Mesendoderm (in vitro differentiated cells): ENCODE results near the gene GULP1.
A peak's percentile ranks its signal among the peaks of the same experiment; 100 is the strongest.

ENCODE experiments used
- DNase-seq: peaks from one replicate; pipeline ENCODE4 v3.0.0; 2013
- H2AK5ac ChIP-seq: 2 replicates; pipeline ENCODE4 v1.6.1; 2013; ENCODE audit warnings: low read length, inconsistent platforms
- H2BK120ac ChIP-seq: 2 replicates; pipeline ENCODE4 v1.6.1; 2013; ENCODE audit warnings: low read depth, mild to moderate bottlenecking, low read length, moderate library complexity, mixed read lengths
- H2BK15ac ChIP-seq: replicated peaks from 2 replicates; pipeline ENCODE4 v1.6.1; 2013; ENCODE audit warnings: low read depth, mild to moderate bottlenecking, moderate library complexity
- H2BK5ac ChIP-seq: 2 replicates; pipeline ENCODE4 v1.6.1; 2013; ENCODE audit warnings: low read length, inconsistent platforms
- H3K18ac ChIP-seq: 2 replicates; pipeline ENCODE4 v1.6.1; 2013; ENCODE audit warnings: mild to moderate bottlenecking, low read length, mixed read lengths
- H3K23ac ChIP-seq: one replicate; pipeline ENCODE4 v1.6.1; 2013; ENCODE audit warnings: low read length
- H3K27ac ChIP-seq: 2 replicates; pipeline ENCODE4 v1.5.1; 2013; ENCODE audit warnings: low read depth, mild to moderate bottlenecking, inconsistent platforms, low read length, moderate library complexity
- H3K27me3 ChIP-seq: 2 replicates; pipeline ENCODE4 v1.6.1; 2013; ENCODE audit warnings: low read length, control low read depth, mild to moderate bottlenecking, inconsistent platforms; ENCODE audit not compliant: insufficient read depth, poor library complexity
- H3K36me3 ChIP-seq: 2 replicates; pipeline ENCODE4 v1.6.1; 2013; ENCODE audit warnings: low read length, inconsistent platforms; ENCODE audit not compliant: control insufficient read depth, insufficient read depth
- H3K4ac ChIP-seq: one replicate; pipeline ENCODE4 v1.6.1; 2013; ENCODE audit warnings: low read depth, mild to moderate bottlenecking, low read length, moderate library complexity
- H3K4me1 ChIP-seq: 2 replicates; pipeline ENCODE4 v1.6.1; 2013; ENCODE audit warnings: low read depth, low read length, inconsistent platforms; ENCODE audit not compliant: control insufficient read depth
- H3K4me2 ChIP-seq: 2 replicates; pipeline ENCODE4 v1.6.1; 2013; ENCODE audit warnings: low read length
- H3K4me3 ChIP-seq: 2 replicates; pipeline ENCODE4 v1.5.1; 2013; ENCODE audit warnings: mild to moderate bottlenecking, low read length
- H3K56ac ChIP-seq: one replicate; pipeline ENCODE4 v1.6.1; 2013; ENCODE audit warnings: low read length
- H3K79me1 ChIP-seq: 2 replicates; pipeline ENCODE4 v1.6.1; 2013; ENCODE audit warnings: low read length, inconsistent platforms
- H3K79me2 ChIP-seq: 2 replicates; pipeline ENCODE4 v1.6.1; 2013; ENCODE audit warnings: mild to moderate bottlenecking, low read length; ENCODE audit not compliant: control insufficient read depth, insufficient read depth
- H3K9ac ChIP-seq: 2 replicates; pipeline ENCODE4 v1.6.1; 2013; ENCODE audit warnings: low read length, inconsistent platforms
- H4K5ac ChIP-seq: one replicate; pipeline ENCODE4 v1.6.1; 2013; ENCODE audit warnings: low read length
- H4K8ac ChIP-seq: one replicate; pipeline ENCODE4 v1.6.1; 2013; ENCODE audit warnings: low read depth, mild to moderate bottlenecking, control low read depth, low read length, moderate library complexity
- WGBS: extraction: QIAGEN DNeasy Blood & Tissue Kit; methylation state at CpG from one replicate; pipeline ENCODE4 v1.1.7; 2013; ENCODE audit warnings: low lambda C conversion rate, missing lambda C conversion rate; ENCODE audit not compliant: insufficient coverage; ENCODE audit errors: extremely low coverage; 5-methylcytosine and 5-hydroxymethylcytosine counted together

GULP1 gene

GRCh38 chr2:188365058-188365641 lies 73.5 kb downstream of the GULP1 start:
- Histone ChIP-seq H4K8ac (no peak overlapping the region), H4K5ac (peak overlapping the region; percentile 29), H3K79me1 (peaks cover 9% of the 10 kb centered on the region), H2BK5ac (no peak overlapping the region), H3K36me3 (no peaks in the 10 kb centered on the region), H3K27me3 (no peaks in the 10 kb centered on the region), H3K4me3 (no peak overlapping the region), H3K18ac (no peak overlapping the region), H3K27ac (no peak overlapping the region), H3K56ac (no peak overlapping the region), H3K23ac (no peak overlapping the region), H3K4me1 (peaks cover 8% of the 10 kb centered on the region), H3K79me2 (peaks cover 34% of the 10 kb centered on the region), H3K4me2 (no peak overlapping the region), H2BK15ac (no peak overlapping the region), H3K4ac (no peak overlapping the region), H2BK120ac (no peak overlapping the region), H2AK5ac (no peak overlapping the region), H3K9ac (no peak overlapping the region)
- DNase-seq = no peak

- no peaks in the 10 kb centered on the region for H3K27me3 ChIP-seq
- H3K79me2 ChIP-seq = peaks cover 27% of the 10 kb centered on the region
- H2BK15ac ChIP-seq = no peak overlapping the region
- no peak overlapping the region for H3K4me2 ChIP-seq
- H4K5ac ChIP-seq = no peak overlapping the region
- peak overlapping the region; percentile 14 for H4K8ac ChIP-seq
- H3K9ac ChIP-seq = no peak overlapping the region
- H3K36me3 ChIP-seq = no peaks in the 10 kb centered on the region
- no peak overlapping the region for H3K56ac ChIP-seq
- no peak overlapping the region for H3K23ac ChIP-seq
- peaks cover 6% of the 10 kb centered on the region for H3K4me1 ChIP-seq
- peaks cover 8% of the 10 kb centered on the region for H3K79me1 ChIP-seq
- no peak overlapping the region for H2BK5ac ChIP-seq
- no peak for DNase-seq
- H2BK120ac ChIP-seq = no peak overlapping the region
- no peak overlapping the region for H2AK5ac ChIP-seq
- no CpG with 5 or more reads among the region's 3 CpGs for WGBS
- H3K27ac ChIP-seq = no peak overlapping the region
- H3K4me3 ChIP-seq = no peak overlapping the region
- no peak overlapping the region for H3K18ac ChIP-seq
- no peak overlapping the region for H3K4ac ChIP-seq
Observed at GRCh38 chr2:188367164-188367563, 75.5 kb downstream of the GULP1 start.

- H3K4me3 ChIP-seq = no peak overlapping the region
- H4K8ac ChIP-seq = no peak overlapping the region
Observed at GRCh38 chr2:188369365-188369764, 77.7 kb downstream of the GULP1 start.

GRCh38 chr2:188378371-188378950 lies 86.8 kb downstream of the GULP1 start:
- WGBS = 100% methylated on average over 1 of the region's 5 CpGs
- H3K4me2 ChIP-seq = no peak overlapping the region
- no peak overlapping the region for H3K18ac ChIP-seq
- H4K8ac ChIP-seq = no peak overlapping the region
- H2BK120ac ChIP-seq = no peak overlapping the region
- H3K23ac ChIP-seq = no peak overlapping the region
- no peaks in the 10 kb centered on the region for H3K36me3 ChIP-seq
- H2AK5ac ChIP-seq = no peak overlapping the region
- peaks cover 4% of the 10 kb centered on the region for H3K79me1 ChIP-seq
- peaks cover 4% of the 10 kb centered on the region for H3K79me2 ChIP-seq
- no peak overlapping the region for H2BK15ac ChIP-seq
- peaks cover 2% of the 10 kb centered on the region for H3K4me1 ChIP-seq
- no peak overlapping the region for H3K4ac ChIP-seq
- H3K56ac ChIP-seq = no peak overlapping the region
- H4K5ac ChIP-seq = no peak overlapping the region
- H2BK5ac ChIP-seq = no peak overlapping the region
- no peak overlapping the region for H3K4me3 ChIP-seq
- DNase-seq = no peak
- no peaks in the 10 kb centered on the region for H3K27me3 ChIP-seq
- no peak overlapping the region for H3K27ac ChIP-seq
- no peak overlapping the region for H3K9ac ChIP-seq

More at GRCh38 chr2:188369365-188369764, 77.7 kb downstream of the GULP1 start:
- H3K18ac ChIP-seq = no peak overlapping the region
- no peaks in the 10 kb centered on the region for H3K27me3 ChIP-seq
- WGBS = no CpG with 5 or more reads among the region's 3 CpGs
- H4K5ac ChIP-seq = no peak overlapping the region
- H3K9ac ChIP-seq = no peak overlapping the region
- no peak overlapping the region for H3K27ac ChIP-seq
- peaks cover 8% of the 10 kb centered on the region for H3K79me1 ChIP-seq
- H2AK5ac ChIP-seq = no peak overlapping the region
- no peak overlapping the region for H2BK120ac ChIP-seq
- no peak overlapping the region for H2BK5ac ChIP-seq
- H3K23ac ChIP-seq = no peak overlapping the region
- H3K36me3 ChIP-seq = no peaks in the 10 kb centered on the region
- no peak overlapping the region for H3K56ac ChIP-seq
- no peak overlapping the region for H3K4me2 ChIP-seq
- no peak overlapping the region for H3K4ac ChIP-seq
- H3K4me1 ChIP-seq = peaks cover 4% of the 10 kb centered on the region
- peak; percentile 69 for DNase-seq
- H3K79me2 ChIP-seq = peaks cover 24% of the 10 kb centered on the region
- H2BK15ac ChIP-seq = no peak overlapping the region

GRCh38 chr2:188379748-188380147 lies 88.1 kb downstream of the GULP1 start:
- Histone ChIP-seq H3K4me1 (peaks cover 2% of the 10 kb centered on the region), H4K5ac (no peak overlapping the region), H3K9ac (no peak overlapping the region), H3K56ac (no peak overlapping the region), H3K4ac (no peak overlapping the region), H3K36me3 (peaks cover 1% of the 10 kb centered on the region), H2BK120ac (no peak overlapping the region), H3K23ac (no peak overlapping the region), H2AK5ac (no peak overlapping the region), H2BK5ac (no peak overlapping the region), H2BK15ac (no peak overlapping the region), H3K79me2 (peaks cover 4% of the 10 kb centered on the region), H3K4me3 (no peak overlapping the region), H3K18ac (no peak overlapping the region), H3K4me2 (no peak overlapping the region), H3K27me3 (no peaks in the 10 kb centered on the region), H3K27ac (no peak overlapping the region), H4K8ac (no peak overlapping the region), H3K79me1 (peaks cover 4% of the 10 kb centered on the region)
- no CpG with 5 or more reads among the region's 3 CpGs for WGBS
- no peak for DNase-seq

GRCh38 chr2:188380280-188380679 lies 88.6 kb downstream of the GULP1 start:
- H4K5ac ChIP-seq = no peak overlapping the region
- no peak overlapping the region for H3K9ac ChIP-seq
- H3K4ac ChIP-seq = no peak overlapping the region
- no peak overlapping the region for H2BK15ac ChIP-seq
- H3K23ac ChIP-seq = no peak overlapping the region
- no peak overlapping the region for H3K4me3 ChIP-seq
- H3K4me1 ChIP-seq = peaks cover 2% of the 10 kb centered on the region
- H3K27me3 ChIP-seq = no peaks in the 10 kb centered on the region
- peaks cover 4% of the 10 kb centered on the region for H3K79me1 ChIP-seq
- H2BK120ac ChIP-seq = no peak overlapping the region
- no peak overlapping the region for H3K56ac ChIP-seq
- peaks cover 3% of the 10 kb centered on the region for H3K36me3 ChIP-seq
- no peak overlapping the region for H4K8ac ChIP-seq
- WGBS = no CpG with 5 or more reads among the region's 2 CpGs
- H3K27ac ChIP-seq = no peak overlapping the region
- H3K4me2 ChIP-seq = no peak overlapping the region
- no peak overlapping the region for H3K18ac ChIP-seq
- no peak for DNase-seq
- H2BK5ac ChIP-seq = no peak overlapping the region
- H3K79me2 ChIP-seq = peaks cover 4% of the 10 kb centered on the region
- H2AK5ac ChIP-seq = no peak overlapping the region
